HEK293 (cell line): ENCODE results near the gene CHST1.

Source experiments
- CTCF ChIA-PET: fragments of 350-600 bp; formaldehyde crosslinking; extraction: SDS; loops from one replicate; lab custom pipeline; 2021; ENCODE audit warnings: antibody characterized with exemption; lab: Yijun Ruan, JAX
- POLR2A ChIA-PET: fragments of 300-600 bp; formaldehyde crosslinking; extraction: SDS; loops from one replicate; lab custom pipeline; 2020; ENCODE audit warnings: antibody characterized with exemption, inconsistent platforms; lab: Yijun Ruan, JAX
- H3K27ac ChIP-seq: fragments of 200-500 bp; sonication (Bioruptor generic); 2 replicates; pipeline ENCODE4 v1.5.1; 2014; ENCODE audit warnings: low read depth, low read length, control low read depth, inconsistent platforms; ENCODE audit errors: extremely low read depth
- H3K36me3 ChIP-seq, 2 experiments: fragments of 200-500 bp in 1 of 2; sonication (Bioruptor generic) in 1 of 2; 1 replicate in 1 of 2; 2 replicates in 1 of 2; pipeline ENCODE4 v1.5.1; 2014 to 2017; ENCODE audit warnings: inconsistent platforms in 2 of 2, low read length in 2 of 2; ENCODE audit not compliant: control insufficient read depth in 2 of 2, insufficient read depth in 1 of 2
- H3K4me1 ChIP-seq: fragments of 200-500 bp; sonication (Bioruptor generic); 2 replicates; pipeline ENCODE4 v1.5.1; 2014; ENCODE audit warnings: mild to moderate bottlenecking, low read length, inconsistent platforms; ENCODE audit not compliant: control insufficient read depth, insufficient read depth
- H3K4me3 ChIP-seq: 2 replicates; pipeline ENCODE4 v1.5.1; 2011; ENCODE audit warnings: low read depth, mild to moderate bottlenecking, control low read depth, low read length, moderate library complexity
- H3K9me3 ChIP-seq: fragments of 200-500 bp; sonication (Bioruptor generic); 2 replicates; pipeline ENCODE4 v1.5.1; 2014; ENCODE audit warnings: low read depth, low read length, inconsistent platforms; ENCODE audit not compliant: control insufficient read depth, insufficient read depth
- HOXD13 ChIP-seq: sonication (generic); formaldehyde crosslinking; IDR thresholded peaks from 2 replicates; pipeline ENCODE4 v1.8.0; 2022; ENCODE audit warnings: missing genetic modification reagents, borderline replicate concordance
- KLF7 ChIP-seq: fragments of 450-650 bp; formaldehyde crosslinking; IDR thresholded peaks from 2 replicates; pipeline ENCODE4 v1.5.1; 2016; ENCODE audit warnings: missing biosample characterization, missing genetic modification characterization, borderline replicate concordance
- OSR2 ChIP-seq: fragments of 450-650 bp; formaldehyde crosslinking; IDR thresholded peaks from 2 replicates; pipeline ENCODE4 v1.5.1; 2016; ENCODE audit warnings: missing biosample characterization, missing genetic modification characterization
- PRDM1 ChIP-seq: fragments of 450-650 bp; formaldehyde crosslinking; IDR thresholded peaks from 2 replicates; pipeline ENCODE4; 2016; ENCODE audit warnings: missing biosample characterization, missing genetic modification characterization
- REST ChIP-seq: fragments of 450-650 bp; formaldehyde crosslinking; IDR thresholded peaks from 2 replicates; pipeline ENCODE4 v1.5.1; 2016; ENCODE audit warnings: missing biosample characterization, missing genetic modification characterization
- ZBTB20 ChIP-seq: fragments of 450-650 bp; formaldehyde crosslinking; IDR thresholded peaks from 2 replicates; pipeline ENCODE4 v1.5.1; 2016; ENCODE audit warnings: missing biosample characterization, missing genetic modification characterization
- ZNF146 ChIP-seq: fragments of 450-650 bp; formaldehyde crosslinking; IDR thresholded peaks from 2 replicates; pipeline ENCODE4 v1.5.1; 2016; ENCODE audit warnings: missing biosample characterization, missing genetic modification characterization
- ZNF561 ChIP-seq: fragments of 450-650 bp; IDR thresholded peaks from 2 replicates; pipeline ENCODE4 v1.5.1; 2018; ENCODE audit warnings: missing biosample characterization, missing genetic modification characterization, borderline replicate concordance
- ZNF623 ChIP-seq: fragments of 450-650 bp; formaldehyde crosslinking; IDR thresholded peaks from 2 replicates; pipeline ENCODE4 v1.5.1; 2016; ENCODE audit warnings: missing biosample characterization, missing genetic modification characterization
- ZNF76 ChIP-seq: fragments of 450-650 bp; formaldehyde crosslinking; IDR thresholded peaks from 2 replicates; pipeline ENCODE4; 2016; ENCODE audit warnings: low read depth, missing biosample characterization, missing genetic modification characterization, borderline replicate concordance
- ZNF776 ChIP-seq: fragments of 450-650 bp; formaldehyde crosslinking; IDR thresholded peaks from 2 replicates; pipeline ENCODE4 v1.5.0; 2017; ENCODE audit warnings: missing biosample characterization, missing genetic modification characterization, borderline replicate concordance
- ZSCAN30 ChIP-seq: fragments of 450-650 bp; IDR thresholded peaks from 2 replicates; pipeline ENCODE4 v1.5.1; 2018; ENCODE audit warnings: missing biosample characterization, mild to moderate bottlenecking, missing genetic modification characterization, moderate library complexity
- TF ChIP-seq, protein P1 (sequence below): fragments of 450-650 bp; formaldehyde crosslinking; IDR thresholded peaks from 2 replicates; pipeline ENCODE4 v1.5.1; 2016; ENCODE audit warnings: missing biosample characterization, missing genetic modification characterization
- TF ChIP-seq, protein P2 (sequence below): fragments of 450-650 bp; formaldehyde crosslinking; IDR thresholded peaks from 2 replicates; pipeline ENCODE4 v1.5.1; 2016; ENCODE audit warnings: missing biosample characterization, missing genetic modification characterization, low read depth

The CHST1 gene

DNA sequence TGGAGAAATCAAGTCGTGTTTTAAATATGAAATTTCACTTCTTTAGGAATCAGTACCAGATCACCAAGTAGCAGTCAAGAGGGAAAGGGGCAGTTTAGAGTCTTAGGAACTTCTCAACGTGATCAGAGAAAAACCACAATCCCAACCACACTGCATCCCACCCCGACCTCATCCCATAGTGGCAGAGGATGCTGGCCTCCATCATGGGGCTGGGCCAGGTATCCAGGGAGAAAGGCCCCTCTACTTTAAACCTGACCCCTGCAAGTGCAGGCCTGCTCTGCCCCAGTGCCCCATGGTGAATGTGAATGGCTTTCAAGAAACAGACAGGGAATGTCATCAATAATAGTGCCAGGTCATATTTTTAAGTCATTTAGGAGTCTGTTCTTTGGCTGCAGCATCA, 12.1 kb downstream of the CHST1 start:
- TF ChIP-seq ZSCAN30 (tag by site-specific recombination) (no peak), HOXD13 (no peak), ZBTB20 (tag by site-specific recombination) (no peak), ZNF146 (tag by site-specific recombination) (no peak), ZNF623 (no peak), REST (tag by site-specific recombination) (no peak), OSR2 (no peak), ZNF76 (no peak), KLF7 (no peak), ZNF561 (tag by site-specific recombination) (no peak)
- TF ChIP-seq, protein P1, sequence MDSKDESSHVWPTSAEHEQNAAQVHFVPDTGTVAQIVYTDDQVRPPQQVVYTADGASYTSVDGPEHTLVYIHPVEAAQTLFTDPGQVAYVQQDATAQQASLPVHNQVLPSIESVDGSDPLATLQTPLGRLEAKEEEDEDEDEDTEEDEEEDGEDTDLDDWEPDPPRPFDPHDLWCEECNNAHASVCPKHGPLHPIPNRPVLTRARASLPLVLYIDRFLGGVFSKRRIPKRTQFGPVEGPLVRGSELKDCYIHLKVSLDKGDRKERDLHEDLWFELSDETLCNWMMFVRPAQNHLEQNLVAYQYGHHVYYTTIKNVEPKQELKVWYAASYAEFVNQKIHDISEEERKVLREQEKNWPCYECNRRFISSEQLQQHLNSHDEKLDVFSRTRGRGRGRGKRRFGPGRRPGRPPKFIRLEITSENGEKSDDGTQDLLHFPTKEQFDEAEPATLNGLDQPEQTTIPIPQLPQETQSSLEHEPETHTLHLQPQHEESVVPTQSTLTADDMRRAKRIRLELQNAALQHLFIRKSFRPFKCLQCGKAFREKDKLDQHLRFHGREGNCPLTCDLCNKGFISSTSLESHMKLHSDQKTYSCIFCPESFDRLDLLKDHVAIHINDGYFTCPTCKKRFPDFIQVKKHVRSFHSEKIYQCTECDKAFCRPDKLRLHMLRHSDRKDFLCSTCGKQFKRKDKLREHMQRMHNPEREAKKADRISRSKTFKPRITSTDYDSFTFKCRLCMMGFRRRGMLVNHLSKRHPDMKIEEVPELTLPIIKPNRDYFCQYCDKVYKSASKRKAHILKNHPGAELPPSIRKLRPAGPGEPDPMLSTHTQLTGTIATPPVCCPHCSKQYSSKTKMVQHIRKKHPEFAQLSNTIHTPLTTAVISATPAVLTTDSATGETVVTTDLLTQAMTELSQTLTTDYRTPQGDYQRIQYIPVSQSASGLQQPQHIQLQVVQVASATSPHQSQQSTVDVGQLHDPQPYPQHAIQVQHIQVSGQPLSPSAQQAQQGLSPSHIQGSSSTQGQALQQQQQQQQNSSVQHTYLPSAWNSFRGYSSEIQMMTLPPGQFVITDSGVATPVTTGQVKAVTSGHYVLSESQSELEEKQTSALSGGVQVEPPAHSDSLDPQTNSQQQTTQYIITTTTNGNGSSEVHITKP (tag by site-specific recombination), result no peak
- TF ChIP-seq, protein P2, sequence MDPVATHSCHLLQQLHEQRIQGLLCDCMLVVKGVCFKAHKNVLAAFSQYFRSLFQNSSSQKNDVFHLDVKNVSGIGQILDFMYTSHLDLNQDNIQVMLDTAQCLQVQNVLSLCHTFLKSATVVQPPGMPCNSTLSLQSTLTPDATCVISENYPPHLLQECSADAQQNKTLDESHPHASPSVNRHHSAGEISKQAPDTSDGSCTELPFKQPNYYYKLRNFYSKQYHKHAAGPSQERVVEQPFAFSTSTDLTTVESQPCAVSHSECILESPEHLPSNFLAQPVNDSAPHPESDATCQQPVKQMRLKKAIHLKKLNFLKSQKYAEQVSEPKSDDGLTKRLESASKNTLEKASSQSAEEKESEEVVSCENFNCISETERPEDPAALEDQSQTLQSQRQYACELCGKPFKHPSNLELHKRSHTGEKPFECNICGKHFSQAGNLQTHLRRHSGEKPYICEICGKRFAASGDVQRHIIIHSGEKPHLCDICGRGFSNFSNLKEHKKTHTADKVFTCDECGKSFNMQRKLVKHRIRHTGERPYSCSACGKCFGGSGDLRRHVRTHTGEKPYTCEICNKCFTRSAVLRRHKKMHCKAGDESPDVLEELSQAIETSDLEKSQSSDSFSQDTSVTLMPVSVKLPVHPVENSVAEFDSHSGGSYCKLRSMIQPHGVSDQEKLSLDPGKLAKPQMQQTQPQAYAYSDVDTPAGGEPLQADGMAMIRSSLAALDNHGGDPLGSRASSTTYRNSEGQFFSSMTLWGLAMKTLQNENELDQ (tag by site-specific recombination), result no peak
- H3K9me3 ChIP-seq, result no peaks in the 10 kb centered on the region
- POLR2A ChIA-PET, result no interaction called here
- no peaks in the 10 kb centered on the region for H3K36me3 ChIP-seq
- H3K4me1 ChIP-seq, result no peaks in the 10 kb centered on the region
- CTCF ChIA-PET, result interaction anchor here (0.5 to 6.8 kb wide), 4 partner anchors 9 to 956 kb away, joined by 3 to 97 read pairs (median 4); no protein-coding TSS in a partner anchor
- no peak overlapping the region for H3K4me3 ChIP-seq
- H3K27ac ChIP-seq, result no peak overlapping the region

DNA sequence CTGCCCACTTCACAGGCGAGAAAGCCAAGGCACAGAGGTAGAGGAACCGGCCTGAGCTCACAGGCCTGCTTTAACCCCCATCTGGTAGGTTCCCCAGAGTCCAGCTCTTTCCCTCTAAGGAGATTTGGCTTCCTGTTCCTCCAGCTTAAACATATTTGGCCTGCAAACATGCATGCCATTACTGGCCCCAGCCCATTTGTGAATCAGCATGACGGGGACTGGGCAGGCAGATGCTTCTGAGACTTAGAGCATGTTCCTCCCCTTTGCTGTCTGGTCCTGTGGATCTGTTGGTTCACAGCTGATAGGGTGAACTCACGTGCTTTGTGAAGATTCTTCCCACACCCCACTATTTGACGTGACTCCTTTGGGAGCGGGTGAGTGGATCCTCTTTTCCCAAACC, 12.6 kb downstream of the CHST1 start:
- Histone ChIP-seq H3K36me3 (no peaks in the 10 kb centered on the region), H3K9me3 (no peaks in the 10 kb centered on the region), H3K4me1 (no peaks in the 10 kb centered on the region), H3K4me3 (no peak overlapping the region), H3K27ac (no peak overlapping the region)
- CTCF ChIA-PET, result interaction anchor here (0.8 to 6.8 kb wide), 3 partner anchors 9 to 280 kb away, joined by 3 to 97 read pairs (median 5); no protein-coding TSS in a partner anchor
- POLR2A ChIA-PET, result no interaction called here
- TF ChIP-seq REST (tag by site-specific recombination) (no peak), ZNF776 (tag by site-specific recombination) (no peak), PRDM1 (no peak)
